Measurements from ENCODE around the gene ATOH7.
"Not testable (repeated sequence)": the region's sequence is repeated elsewhere in the genome, so short reads cannot be mapped to it uniquely, and the experiment has no call there.

ATOH7 gene

GRCh38 chr10:68253346-68253745 lies 21.4 kb upstream of the ATOH7 start:
- Histone ChIP-seq H3K27me3 (ENCODE audit: control insufficient read depth, insufficient read depth, low read length) (no peaks in the 10 kb centered on the region; the same call in 1 of the 2 replicates), H3K9me3 (ENCODE audit: control insufficient read depth, insufficient read depth, low read length) (no peaks in the 10 kb centered on the region), H3K36me3 (ENCODE audit: control insufficient read depth, insufficient read depth, low read length) (no peaks in the 10 kb centered on the region), H3K27ac (ENCODE audit: low read length) (no peak overlapping the region), H3K4me3 (ENCODE audit: low read length) (no peak overlapping the region), H3K4me1 (ENCODE audit: control insufficient read depth, insufficient read depth, low read length) (no peaks in the 10 kb centered on the region)
- no peak for DNase-seq (ENCODE audit: low read depth, low spot score)
- WGBS (ENCODE audit: insufficient coverage, insufficient read length), result no CpG with 5 or more reads among the region's 1 CpG

DNA sequence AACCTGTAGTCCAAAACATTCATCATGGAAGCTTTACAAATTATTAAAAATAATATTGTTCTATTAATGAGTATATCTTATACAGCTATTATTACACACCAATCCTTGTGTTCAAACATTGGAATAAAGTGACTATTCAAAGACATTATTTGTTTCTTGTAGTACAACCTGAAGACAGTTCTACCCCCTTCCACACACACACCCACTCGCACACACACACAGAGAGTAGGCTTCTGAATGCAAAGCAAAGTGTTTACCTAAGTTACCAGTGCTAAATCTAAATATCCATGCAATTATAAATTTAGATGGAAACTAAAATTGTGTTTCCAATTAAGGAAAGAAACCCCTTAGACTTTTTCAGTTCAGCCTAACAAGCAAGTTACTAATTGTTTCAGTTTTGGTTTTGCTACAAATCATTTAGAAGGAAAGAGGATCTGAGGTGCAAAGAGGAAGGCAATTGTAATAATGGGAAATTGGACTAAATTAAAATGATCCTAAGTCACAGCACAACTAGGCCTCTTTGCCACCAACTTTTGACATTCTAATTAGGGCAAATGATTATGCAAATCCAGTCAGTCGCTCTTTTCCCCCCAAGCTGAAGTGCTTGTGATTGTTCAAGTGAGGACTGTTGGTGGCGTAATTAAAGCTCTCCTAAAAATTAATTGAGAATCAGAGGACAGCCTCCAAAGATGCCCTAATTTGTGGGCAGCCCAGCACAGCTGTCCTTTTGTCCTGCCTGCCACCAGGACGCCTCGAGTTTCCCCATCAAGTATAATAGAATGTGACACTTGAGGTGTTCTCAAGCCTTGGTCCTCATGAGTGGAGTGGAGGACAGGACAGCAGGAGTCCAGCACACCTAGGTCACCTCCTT lies 19.9 kb upstream of the ATOH7 start:
- Histone ChIP-seq H3K27ac (ENCODE audit: low read length) (no peak overlapping the region), H3K27me3 (ENCODE audit: control insufficient read depth, insufficient read depth, low read length) (no peaks in the 10 kb centered on the region; the same call in 1 of the 2 replicates), H3K9me3 (ENCODE audit: control insufficient read depth, insufficient read depth, low read length) (no peaks in the 10 kb centered on the region), H3K36me3 (ENCODE audit: control insufficient read depth, insufficient read depth, low read length) (no peaks in the 10 kb centered on the region), H3K4me1 (ENCODE audit: control insufficient read depth, insufficient read depth, low read length) (no peaks in the 10 kb centered on the region), H3K4me3 (ENCODE audit: low read length) (no peak overlapping the region)
- no CpG with 5 or more reads among the region's 5 CpGs for WGBS (ENCODE audit: insufficient coverage, insufficient read length)
- DNase-seq (ENCODE audit: low read depth, low spot score), result no peak

GRCh38 chr10:68251151-68251550 lies 19.2 kb upstream of the ATOH7 start:
- Histone ChIP-seq H3K4me1 (ENCODE audit: control insufficient read depth, insufficient read depth, low read length) (no peaks in the 10 kb centered on the region), H3K27me3 (ENCODE audit: control insufficient read depth, insufficient read depth, low read length) (no peaks in the 10 kb centered on the region; the same call in 1 of the 2 replicates), H3K27ac (ENCODE audit: low read length) (no peak overlapping the region), H3K36me3 (ENCODE audit: control insufficient read depth, insufficient read depth, low read length) (no peaks in the 10 kb centered on the region), H3K4me3 (ENCODE audit: low read length) (no peak overlapping the region), H3K9me3 (ENCODE audit: control insufficient read depth, insufficient read depth, low read length) (no peaks in the 10 kb centered on the region)
- WGBS (ENCODE audit: insufficient coverage, insufficient read length), result no CpG with 5 or more reads among the region's 7 CpGs
- DNase-seq (ENCODE audit: low read depth, low spot score), result no peak

- H3K4me3 ChIP-seq (ENCODE audit: low read length), result no peak overlapping the region
- H3K27ac ChIP-seq (ENCODE audit: low read length), result no peak overlapping the region
- no peaks in the 10 kb centered on the region for H3K9me3 ChIP-seq (ENCODE audit: control insufficient read depth, insufficient read depth, low read length)
- no peaks in the 10 kb centered on the region; the same call in 1 of the 2 replicates for H3K27me3 ChIP-seq (ENCODE audit: control insufficient read depth, insufficient read depth, low read length)
- no peaks in the 10 kb centered on the region for H3K4me1 ChIP-seq (ENCODE audit: control insufficient read depth, insufficient read depth, low read length)
- no CpG with 5 or more reads among the region's 4 CpGs for WGBS (ENCODE audit: insufficient coverage, insufficient read length)
- H3K36me3 ChIP-seq (ENCODE audit: control insufficient read depth, insufficient read depth, low read length), result no peaks in the 10 kb centered on the region
- no peak for DNase-seq (ENCODE audit: low read depth, low spot score)
Measured at GRCh38 chr10:68249297-68249696, 17.4 kb upstream of the ATOH7 start.

DNA sequence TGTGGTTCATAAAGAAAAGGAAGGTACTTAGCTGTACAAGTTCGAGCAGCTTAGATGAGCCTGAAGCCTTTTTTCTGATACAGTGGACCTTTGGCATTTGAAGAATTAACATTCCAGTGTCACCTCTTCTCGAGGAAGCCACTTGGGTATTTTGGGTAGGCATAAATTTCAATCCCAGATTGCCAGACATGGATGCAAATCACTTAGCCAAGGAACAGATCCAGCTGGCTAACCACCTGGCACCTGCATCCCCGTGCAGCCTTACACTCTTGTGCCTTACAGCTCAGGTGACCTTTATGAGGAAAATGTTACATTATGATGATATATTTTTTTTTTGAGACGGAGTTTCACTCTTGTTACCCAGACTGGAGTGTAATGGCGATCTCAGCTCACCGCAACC lies 16.0 kb upstream of the ATOH7 start:
- H3K4me3 ChIP-seq (ENCODE audit: low read length), result no peak overlapping the region
- no peaks in the 10 kb centered on the region for H3K36me3 ChIP-seq (ENCODE audit: control insufficient read depth, insufficient read depth, low read length)
- H3K4me1 ChIP-seq (ENCODE audit: control insufficient read depth, insufficient read depth, low read length), result no peaks in the 10 kb centered on the region
- WGBS (ENCODE audit: insufficient coverage, insufficient read length), result no CpG with 5 or more reads among the region's 6 CpGs
- no peaks in the 10 kb centered on the region for H3K9me3 ChIP-seq (ENCODE audit: control insufficient read depth, insufficient read depth, low read length)
- no peak overlapping the region for H3K27ac ChIP-seq (ENCODE audit: low read length)
- DNase-seq (ENCODE audit: low read depth, low spot score), result no peak
- H3K27me3 ChIP-seq (ENCODE audit: control insufficient read depth, insufficient read depth, low read length), result no peaks in the 10 kb centered on the region; the same call in 1 of the 2 replicates

DNA sequence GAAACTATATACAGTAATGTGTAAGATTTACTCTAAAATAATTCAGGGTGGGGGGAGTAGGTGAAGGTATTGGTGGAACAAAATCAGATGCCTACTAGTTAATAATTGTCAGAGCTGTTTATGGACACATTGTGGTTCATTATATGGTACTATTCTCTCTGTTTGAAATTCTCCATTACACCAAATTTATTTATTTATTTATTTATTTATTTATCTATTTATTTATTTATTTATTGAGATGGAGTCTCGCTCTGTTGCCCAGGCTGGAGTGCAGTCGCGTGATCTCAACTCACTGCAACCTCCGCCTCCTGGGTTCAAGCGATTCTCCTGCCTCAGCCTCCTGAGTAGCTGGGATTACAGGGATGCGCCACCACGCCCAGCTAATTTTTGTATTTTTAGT lies 14.5 kb upstream of the ATOH7 start:
- not testable (repeated sequence) for H3K36me3 ChIP-seq (ENCODE audit: control insufficient read depth, insufficient read depth, low read length); H3K4me3 ChIP-seq (ENCODE audit: low read length); H3K27ac ChIP-seq (ENCODE audit: low read length); H3K9me3 ChIP-seq (ENCODE audit: control insufficient read depth, insufficient read depth, low read length); H3K4me1 ChIP-seq (ENCODE audit: control insufficient read depth, insufficient read depth, low read length); DNase-seq (ENCODE audit: low read depth, low spot score); H3K27me3 ChIP-seq (ENCODE audit: control insufficient read depth, insufficient read depth, low read length)
- WGBS (ENCODE audit: insufficient coverage, insufficient read length), result no CpG with 5 or more reads among the region's 7 CpGs

DNA sequence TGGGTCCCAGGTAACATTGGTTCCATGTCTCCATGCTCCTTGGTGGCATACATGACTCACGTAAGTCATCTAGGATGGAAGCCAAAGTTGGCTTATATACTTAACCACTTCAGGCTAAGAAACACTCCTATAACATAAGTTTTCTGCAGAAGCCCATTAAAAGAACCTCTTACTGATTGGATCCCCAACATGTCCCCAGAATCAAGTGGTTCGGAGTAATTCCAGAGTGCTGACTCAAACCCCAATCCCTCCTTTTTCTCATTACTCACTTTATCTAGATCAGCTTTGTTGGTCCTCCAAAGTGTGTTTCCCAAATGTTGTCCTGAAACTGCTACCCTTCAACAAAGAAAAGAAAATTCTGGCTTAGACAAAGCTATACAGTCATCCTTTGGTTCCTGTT lies 10.1 kb upstream of the ATOH7 start:
- no peaks in the 10 kb centered on the region for H3K36me3 ChIP-seq (ENCODE audit: control insufficient read depth, insufficient read depth, low read length)
- no peak for DNase-seq (ENCODE audit: low read depth, low spot score)
- no peaks in the 10 kb centered on the region for H3K4me1 ChIP-seq (ENCODE audit: control insufficient read depth, insufficient read depth, low read length)
- no peak overlapping the region for H3K4me3 ChIP-seq (ENCODE audit: low read length)
- no CpG with 5 or more reads among the region's 2 CpGs for WGBS (ENCODE audit: insufficient coverage, insufficient read length)
- no peak overlapping the region for H3K27ac ChIP-seq (ENCODE audit: low read length)
- H3K27me3 ChIP-seq (ENCODE audit: control insufficient read depth, insufficient read depth, low read length), result no peaks in the 10 kb centered on the region
- no peaks in the 10 kb centered on the region for H3K9me3 ChIP-seq (ENCODE audit: control insufficient read depth, insufficient read depth, low read length)

- WGBS (ENCODE audit: insufficient coverage, insufficient read length), result no CpG with 5 or more reads among the region's 5 CpGs
- no peak overlapping the region for H3K4me3 ChIP-seq (ENCODE audit: low read length)
- H3K9me3 ChIP-seq (ENCODE audit: control insufficient read depth, insufficient read depth, low read length), result no peaks in the 10 kb centered on the region
- DNase-seq (ENCODE audit: low read depth, low spot score), result no peak
- no peaks in the 10 kb centered on the region for H3K4me1 ChIP-seq (ENCODE audit: control insufficient read depth, insufficient read depth, low read length)
- H3K36me3 ChIP-seq (ENCODE audit: control insufficient read depth, insufficient read depth, low read length), result no peaks in the 10 kb centered on the region
- H3K27ac ChIP-seq (ENCODE audit: low read length), result no peak overlapping the region
- no peaks in the 10 kb centered on the region for H3K27me3 ChIP-seq (ENCODE audit: control insufficient read depth, insufficient read depth, low read length)
Measured at GRCh38 chr10:68239596-68240150, 7.8 kb upstream of the ATOH7 start.

- H3K27me3 ChIP-seq (ENCODE audit: control insufficient read depth, insufficient read depth, low read length), result no peaks in the 10 kb centered on the region
- no peaks in the 10 kb centered on the region for H3K36me3 ChIP-seq (ENCODE audit: control insufficient read depth, insufficient read depth, low read length)
- H3K9me3 ChIP-seq (ENCODE audit: control insufficient read depth, insufficient read depth, low read length), result no peaks in the 10 kb centered on the region
- WGBS (ENCODE audit: insufficient coverage, insufficient read length), result no CpG with 5 or more reads among the region's 5 CpGs
- H3K4me1 ChIP-seq (ENCODE audit: control insufficient read depth, insufficient read depth, low read length), result no peaks in the 10 kb centered on the region
- H3K4me3 ChIP-seq (ENCODE audit: low read length), result no peak overlapping the region
- no peak overlapping the region for H3K27ac ChIP-seq (ENCODE audit: low read length)
- DNase-seq (ENCODE audit: low read depth, low spot score), result no peak
Measured at GRCh38 chr10:68239069-68239468, 7.2 kb upstream of the ATOH7 start.

DNA sequence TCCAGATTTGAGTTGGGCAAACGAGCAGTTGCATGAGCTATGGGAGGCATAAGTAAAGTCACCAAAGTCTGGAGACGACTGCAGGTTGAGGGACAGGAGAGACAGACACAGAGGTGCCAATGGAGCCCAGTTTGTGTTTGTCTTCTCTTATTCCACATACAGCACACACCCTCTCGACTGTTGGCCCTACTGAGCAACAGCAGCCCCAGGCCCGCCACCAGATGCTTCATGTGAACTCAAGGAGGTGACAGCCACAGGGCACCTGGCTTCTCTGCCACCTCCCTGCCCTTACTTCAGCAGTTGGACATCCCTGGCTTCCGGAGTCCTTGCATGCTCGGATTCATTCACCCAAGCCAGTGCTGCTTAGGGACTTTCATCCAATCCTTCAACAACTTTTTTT lies 6.5 kb upstream of the ATOH7 start:
- Histone ChIP-seq H3K36me3 (ENCODE audit: control insufficient read depth, insufficient read depth, low read length) (no peaks in the 10 kb centered on the region), H3K4me3 (ENCODE audit: low read length) (no peak overlapping the region), H3K27ac (ENCODE audit: low read length) (no peak overlapping the region), H3K9me3 (ENCODE audit: control insufficient read depth, insufficient read depth, low read length) (no peaks in the 10 kb centered on the region), H3K27me3 (ENCODE audit: control insufficient read depth, insufficient read depth, low read length) (no peaks in the 10 kb centered on the region), H3K4me1 (ENCODE audit: control insufficient read depth, insufficient read depth, low read length) (no peaks in the 10 kb centered on the region)
- no peak for DNase-seq (ENCODE audit: low read depth, low spot score)
- WGBS (ENCODE audit: insufficient coverage, insufficient read length), result no CpG with 5 or more reads among the region's 6 CpGs
